ENCODE data around the gene CCNY.

The CCNY gene

GRCh38 chr10:35559416-35559815, 223.1 kb downstream of the CCNY start:
- DNase-seq (ENCODE audit: low read depth, low spot score) = no peak
- Histone ChIP-seq H3K9me3 (ENCODE audit: low read depth, low read length) (no peaks in the 10 kb centered on the region), H3K9ac (ENCODE audit: insufficient read length) (no peak overlapping the region), H3K36me3 (ENCODE audit: insufficient read depth, low read length) (no peaks in the 10 kb centered on the region), H3K4me3 (no peak overlapping the region), H3K27ac (no peak overlapping the region)
- TF ChIP-seq POLR2AphosphoS5 (IDR thresholded peaks at IDR 0.05; ENCODE audit: borderline replicate concordance, low read depth, low read length) = no peak
- TF ChIP-seq FOXP2 (optimal IDR thresholded peaks at IDR 0.05; ENCODE audit: control extremely low read depth, extremely low read length, insufficient read depth) = no peak
- TF ChIP-seq EZH2 (IDR thresholded peaks at IDR 0.05) = no peak

- no peaks in the 10 kb centered on the region for H3K36me3 ChIP-seq (ENCODE audit: insufficient read depth, low read length)
- TF ChIP-seq EZH2 (IDR thresholded peaks at IDR 0.05) = no peak
- TF ChIP-seq POLR2AphosphoS5 (IDR thresholded peaks at IDR 0.05; ENCODE audit: borderline replicate concordance, low read depth, low read length) = no peak
- no peak for TF ChIP-seq FOXP2 (optimal IDR thresholded peaks at IDR 0.05; ENCODE audit: control extremely low read depth, extremely low read length, insufficient read depth)
- no peaks in the 10 kb centered on the region for H3K9me3 ChIP-seq (ENCODE audit: low read depth, low read length)
- DNase-seq (ENCODE audit: low read depth, low spot score) = no peak
- no peak overlapping the region for H3K9ac ChIP-seq (ENCODE audit: insufficient read length)
- H3K27ac ChIP-seq = no peak overlapping the region
- H3K4me3 ChIP-seq = no peak overlapping the region
These were observed 225.4 kb downstream of the CCNY start for GRCh38 chr10:35561715-35562114.

- TF ChIP-seq POLR2AphosphoS5 (IDR thresholded peaks at IDR 0.05; ENCODE audit: borderline replicate concordance, low read depth, low read length) (no peak), FOXP2 (optimal IDR thresholded peaks at IDR 0.05; ENCODE audit: control extremely low read depth, extremely low read length, insufficient read depth) (no peak), EZH2 (IDR thresholded peaks at IDR 0.05) (no peak)
- H3K9ac ChIP-seq (ENCODE audit: insufficient read length) = no peak overlapping the region
- H3K27ac ChIP-seq = no peak overlapping the region
- DNase-seq (ENCODE audit: low read depth, low spot score) = no peak
- H3K9me3 ChIP-seq (ENCODE audit: low read depth, low read length) = no peaks in the 10 kb centered on the region
- no peaks in the 10 kb centered on the region for H3K36me3 ChIP-seq (ENCODE audit: insufficient read depth, low read length)
- H3K4me3 ChIP-seq = no peak overlapping the region
These were observed 226.1 kb downstream of the CCNY start for GRCh38 chr10:35562427-35562826.

GRCh38 chr10:35563261-35563891, 227.1 kb downstream of the CCNY start:
- Histone ChIP-seq H3K9ac (ENCODE audit: insufficient read length) (no peak overlapping the region), H3K27ac (no peak overlapping the region), H3K4me3 (no peak overlapping the region), H3K9me3 (ENCODE audit: low read depth, low read length) (no peaks in the 10 kb centered on the region), H3K36me3 (ENCODE audit: insufficient read depth, low read length) (no peaks in the 10 kb centered on the region)
- DNase-seq (ENCODE audit: low read depth, low spot score) = no peak
- TF ChIP-seq FOXP2 (optimal IDR thresholded peaks at IDR 0.05; ENCODE audit: control extremely low read depth, extremely low read length, insufficient read depth) = no peak

DNA sequence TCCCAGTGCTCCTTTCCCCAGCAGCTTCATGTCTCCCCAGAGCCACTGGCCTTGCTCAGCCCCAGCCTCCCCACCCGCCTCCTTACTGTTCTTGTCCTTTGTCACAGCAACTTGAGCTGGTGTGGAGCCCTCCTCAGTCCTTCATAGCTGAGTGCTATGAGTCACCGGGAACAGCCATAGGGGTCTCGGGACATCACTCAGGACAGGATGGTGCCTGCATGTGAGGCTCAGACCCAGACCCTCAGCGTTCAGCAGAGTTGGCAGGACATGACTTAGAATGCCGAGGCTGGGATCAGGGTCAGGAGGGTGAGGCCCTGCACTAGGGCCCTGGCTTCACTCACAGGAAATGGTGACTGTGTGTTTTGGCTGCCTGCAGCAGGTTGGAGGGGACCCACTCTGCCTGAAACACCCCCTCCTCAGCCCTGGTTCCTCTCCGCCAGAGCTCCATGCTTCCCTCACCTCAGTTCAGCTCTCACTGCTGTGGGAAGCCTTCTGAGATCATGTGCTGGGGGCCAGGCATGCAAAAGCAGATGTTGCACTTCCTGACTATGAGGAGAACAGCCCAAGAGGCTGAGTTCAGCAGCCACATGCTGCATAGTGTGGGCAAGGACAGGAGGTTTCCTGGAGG, 228.1 kb downstream of the CCNY start:
- H3K4me3 ChIP-seq = no peak overlapping the region
- no peak overlapping the region for H3K27ac ChIP-seq
- H3K9ac ChIP-seq (ENCODE audit: insufficient read length) = peak overlapping the region; percentile 6
- H3K36me3 ChIP-seq (ENCODE audit: insufficient read depth, low read length) = no peaks in the 10 kb centered on the region
- TF ChIP-seq FOXP2 (optimal IDR thresholded peaks at IDR 0.05; ENCODE audit: control extremely low read depth, extremely low read length, insufficient read depth) (peak; percentile 23), POLR2AphosphoS5 (IDR thresholded peaks at IDR 0.05; ENCODE audit: borderline replicate concordance, low read depth, low read length) (no peak)
- H3K9me3 ChIP-seq (ENCODE audit: low read depth, low read length) = no peaks in the 10 kb centered on the region
- no peak for DNase-seq (ENCODE audit: low read depth, low spot score)

DNA sequence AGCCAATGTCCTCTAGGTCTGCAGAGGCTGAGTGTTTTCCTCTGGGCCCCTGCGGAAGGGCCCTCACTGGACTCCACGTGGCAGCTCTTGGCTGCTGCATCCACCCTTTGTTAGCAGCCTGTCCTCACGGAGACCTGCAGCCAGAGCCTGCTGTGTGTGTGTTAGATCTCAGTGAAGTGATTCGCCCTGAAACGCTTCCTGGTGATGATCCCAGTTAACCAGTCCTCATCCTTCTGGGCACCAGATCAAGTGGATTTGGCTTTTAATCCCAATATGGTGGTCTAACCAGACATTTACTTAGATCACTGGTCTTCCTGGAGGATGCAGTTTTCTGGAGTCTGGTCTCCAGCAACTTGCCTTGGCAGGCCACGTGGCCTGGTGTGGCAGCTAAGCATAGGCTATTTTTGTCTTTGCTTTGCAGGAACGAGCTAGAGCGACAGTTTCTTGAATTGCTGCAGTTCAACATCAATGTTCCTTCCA, 229.3 kb downstream of the CCNY start:
- DNase-seq (ENCODE audit: low read depth, low spot score) = no peak
- Histone ChIP-seq H3K27ac (no peak overlapping the region), H3K4me3 (no peak overlapping the region), H3K9ac (ENCODE audit: insufficient read length) (no peak overlapping the region), H3K36me3 (ENCODE audit: insufficient read depth, low read length) (no peaks in the 10 kb centered on the region), H3K9me3 (ENCODE audit: low read depth, low read length) (no peaks in the 10 kb centered on the region)
- TF ChIP-seq FOXP2 (optimal IDR thresholded peaks at IDR 0.05; ENCODE audit: control extremely low read depth, extremely low read length, insufficient read depth) = no peak
- no peak for TF ChIP-seq POLR2AphosphoS5 (IDR thresholded peaks at IDR 0.05; ENCODE audit: borderline replicate concordance, low read depth, low read length)
- TF ChIP-seq EZH2 (IDR thresholded peaks at IDR 0.05) = no peak

DNA sequence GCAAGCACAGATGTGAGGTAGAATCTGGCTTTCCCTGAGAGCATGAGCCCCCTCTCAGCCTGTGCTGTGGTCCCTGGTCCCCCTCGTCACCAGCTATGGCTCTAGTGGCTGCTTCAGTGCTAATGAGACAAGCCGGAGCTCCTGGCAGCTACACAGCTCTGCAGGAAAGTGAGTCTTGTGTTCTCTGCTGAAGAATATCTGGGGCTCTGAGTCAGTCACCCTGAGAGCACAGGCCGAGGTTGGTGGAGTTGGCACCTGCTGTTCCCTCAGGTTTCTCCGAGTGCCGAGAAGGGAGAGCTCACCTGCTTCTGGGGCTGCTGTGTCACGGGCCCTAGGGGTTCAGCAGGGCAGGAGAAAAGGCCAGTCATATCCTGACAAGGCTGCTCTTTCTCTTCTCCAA, 231.6 kb downstream of the CCNY start:
- Histone ChIP-seq H3K9me3 (ENCODE audit: low read depth, low read length) (no peaks in the 10 kb centered on the region), H3K36me3 (ENCODE audit: insufficient read depth, low read length) (no peaks in the 10 kb centered on the region), H3K9ac (ENCODE audit: insufficient read length) (no peak overlapping the region), H3K27ac (no peak overlapping the region), H3K4me3 (no peak overlapping the region)
- TF ChIP-seq FOXP2 (optimal IDR thresholded peaks at IDR 0.05; ENCODE audit: control extremely low read depth, extremely low read length, insufficient read depth) (no peak), POLR2AphosphoS5 (IDR thresholded peaks at IDR 0.05; ENCODE audit: borderline replicate concordance, low read depth, low read length) (no peak), EZH2 (IDR thresholded peaks at IDR 0.05) (no peak)
- no peak for DNase-seq (ENCODE audit: low read depth, low spot score)

GRCh38 chr10:35568483-35569015, 232.2 kb downstream of the CCNY start:
- Histone ChIP-seq H3K36me3 (ENCODE audit: insufficient read depth, low read length) (no peaks in the 10 kb centered on the region), H3K9me3 (ENCODE audit: low read depth, low read length) (no peaks in the 10 kb centered on the region), H3K27ac (no peak overlapping the region), H3K4me3 (no peak overlapping the region), H3K9ac (ENCODE audit: insufficient read length) (no peak overlapping the region)
- no peak for DNase-seq (ENCODE audit: low read depth, low spot score)
- TF ChIP-seq FOXP2 (optimal IDR thresholded peaks at IDR 0.05; ENCODE audit: control extremely low read depth, extremely low read length, insufficient read depth) = no peak
- TF ChIP-seq POLR2AphosphoS5 (IDR thresholded peaks at IDR 0.05; ENCODE audit: borderline replicate concordance, low read depth, low read length) = no peak
- no peak for TF ChIP-seq EZH2 (IDR thresholded peaks at IDR 0.05)
